Measurements from ENCODE around the gene HSD11B2. TPM values are rescaled to one million over a fixed set of nuclear protein-coding genes. Genes with fewer than 3 reads are reported as not detected.
A peak's percentile ranks its signal among the peaks of the same experiment; 100 is the strongest.
"Not testable (repeated sequence)": the region's sequence is repeated elsewhere in the genome, so short reads cannot be mapped to it uniquely, and the experiment has no call there.

The HSD11B2 gene
- total RNA-seq, 1 donor from 2014 or later, result 3.6 TPM

DNA sequence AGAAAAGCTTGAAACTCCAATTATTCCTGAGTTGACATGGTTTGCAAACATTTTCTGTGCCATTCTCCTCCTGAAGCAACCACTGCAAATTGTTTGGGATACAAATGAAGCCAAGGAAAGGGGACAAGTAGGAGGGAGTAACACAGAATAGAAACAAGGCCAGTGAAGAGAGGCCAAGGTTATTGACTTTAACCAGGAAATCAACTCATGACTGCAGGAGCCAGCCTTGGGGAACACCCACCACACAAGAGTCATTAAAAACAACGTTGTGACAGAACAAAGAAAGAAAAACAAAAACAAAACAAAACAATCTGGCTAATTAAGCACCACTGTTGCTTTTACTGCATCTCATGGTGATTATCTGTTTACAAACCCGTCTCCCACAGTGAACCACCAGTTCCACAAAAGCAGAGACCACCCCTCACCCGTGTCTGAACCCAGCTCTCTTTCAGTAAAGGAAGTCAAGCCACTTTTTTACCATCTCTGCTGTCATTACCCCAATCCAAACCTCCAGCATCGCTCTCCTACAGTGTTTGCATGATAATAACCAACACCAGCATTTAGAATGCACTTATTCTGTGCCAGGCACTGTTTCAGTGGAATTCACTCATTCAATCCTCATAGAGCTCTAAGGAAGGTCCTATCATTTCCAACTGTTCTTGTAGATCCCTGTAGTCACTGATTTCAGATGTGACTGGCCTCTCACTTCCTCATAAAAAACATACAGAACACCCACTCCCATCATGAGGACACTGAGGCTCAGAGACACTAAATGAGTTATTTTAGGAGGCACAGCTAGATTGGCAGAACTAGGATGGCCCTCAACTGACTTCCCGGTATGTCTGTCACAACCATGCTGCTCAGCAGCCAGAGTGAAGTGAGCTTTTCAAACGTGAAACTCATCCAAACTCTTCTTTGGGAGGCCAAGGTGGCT, 16.7 kb upstream of the HSD11B2 start:
- peaks cover 10% of the 10 kb centered on the region for H3K4me1 Mint-ChIP-seq (ENCODE audit: low read depth)
- H3K27ac Mint-ChIP-seq, result no peak overlapping the region
- H3K27me3 Mint-ChIP-seq (ENCODE audit: insufficient read depth), result peaks cover 39% of the 10 kb centered on the region
- peak overlapping the region; percentile 12 for H3K4me3 Mint-ChIP-seq
- intact Hi-C loops (cut with micrococcal nuclease), result no loop called here
- no peaks in the 10 kb centered on the region for H3K9me3 Mint-ChIP-seq
- H3K36me3 Mint-ChIP-seq (ENCODE audit: low read depth), result peaks cover 2% of the 10 kb centered on the region
- DNase-seq (ENCODE audit: low spot score), result no peak

DNA sequence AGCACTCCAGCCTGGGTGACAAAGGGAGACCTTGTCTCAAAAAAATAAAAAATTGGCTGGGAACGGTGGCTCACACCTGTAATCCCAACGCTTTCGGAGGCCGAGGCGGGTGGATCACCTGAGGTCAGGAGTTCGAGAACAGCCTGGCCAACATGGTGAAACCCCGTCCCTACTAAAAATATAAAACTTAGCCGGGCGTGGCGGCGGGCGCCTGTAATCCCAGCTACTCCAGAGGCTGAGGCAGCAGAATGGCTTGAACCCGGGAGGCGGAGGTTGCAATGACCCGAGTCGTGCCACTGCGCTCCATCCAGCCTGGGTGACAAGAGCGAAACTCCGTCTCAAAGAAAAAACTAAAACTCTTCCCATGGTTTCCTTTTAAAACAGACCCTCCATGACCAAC, 15.5 kb upstream of the HSD11B2 start:
- peaks cover 44% of the 10 kb centered on the region for H3K27me3 Mint-ChIP-seq (ENCODE audit: insufficient read depth)
- peaks cover 10% of the 10 kb centered on the region for H3K4me1 Mint-ChIP-seq (ENCODE audit: low read depth)
- peak overlapping the region; percentile 71 for H3K4me3 Mint-ChIP-seq
- H3K9me3 Mint-ChIP-seq; H3K36me3 Mint-ChIP-seq (ENCODE audit: low read depth); H3K27ac Mint-ChIP-seq; DNase-seq (ENCODE audit: low spot score): not testable (repeated sequence)
- intact Hi-C loops (cut with micrococcal nuclease), result loop anchor here (5.0 kb wide), 2 partner anchors 138 to 463 kb away; partner anchors contain the start of gene PLEKHG4

DNA sequence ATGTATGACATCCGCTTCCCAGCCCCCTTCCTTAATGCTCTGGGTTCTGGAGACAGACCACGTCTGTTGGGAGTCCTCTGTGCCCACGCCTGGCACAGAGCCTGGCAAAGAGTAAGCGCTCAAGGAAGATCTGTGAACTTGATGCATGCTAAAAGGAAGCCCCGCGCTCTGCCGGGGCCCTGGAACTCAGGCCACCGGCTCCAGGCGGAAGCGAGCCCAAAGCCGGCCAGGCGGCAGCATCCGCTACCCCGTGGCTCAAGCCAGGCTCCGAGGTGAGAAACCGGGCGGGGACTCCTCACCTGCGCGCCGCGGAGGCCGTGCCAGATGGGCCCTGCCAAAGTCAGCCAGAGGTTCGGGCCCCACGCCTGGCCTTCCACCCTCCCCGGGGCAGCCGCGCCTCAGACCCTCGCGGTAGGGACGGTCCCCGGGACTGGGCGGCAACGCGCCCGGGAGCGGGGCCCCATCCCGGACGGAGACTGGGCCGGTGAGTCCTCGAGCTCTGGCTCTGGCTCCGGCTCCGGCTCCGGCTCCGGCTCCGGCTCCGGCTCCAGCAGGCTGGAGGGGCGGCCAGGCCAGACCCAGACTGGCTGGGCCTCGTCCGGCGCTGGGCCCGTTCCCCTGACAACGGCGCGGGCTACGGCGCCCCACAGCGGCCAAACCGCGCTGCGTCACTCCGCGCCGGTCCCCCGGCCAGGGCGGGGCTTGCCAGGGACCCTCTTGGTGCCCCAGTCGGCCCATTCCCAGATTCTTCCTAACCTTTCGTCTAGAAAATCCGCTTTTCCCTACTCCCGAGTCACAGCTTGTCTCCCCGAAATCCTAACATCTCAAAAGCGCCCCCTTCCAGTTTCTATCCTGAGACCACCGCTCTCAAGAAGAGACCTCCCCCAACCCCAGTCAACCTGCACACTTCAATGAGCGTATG, 14.8 kb upstream of the HSD11B2 start, which contains the start of gene ZDHHC1:
ZDHHC1 (minus strand) TSS at position 606 of the 922 bp plus-strand sequence. CDS start 8,702 bp downstream, outside the sequence.
- H3K36me3 Mint-ChIP-seq (ENCODE audit: low read depth), result peaks cover 2% of the 10 kb centered on the region
- H3K27me3 Mint-ChIP-seq (ENCODE audit: insufficient read depth), result peaks cover 44% of the 10 kb centered on the region
- peak within 1 kb of the TSS; percentile 50 for H3K27ac Mint-ChIP-seq
- intact Hi-C loops (cut with micrococcal nuclease), result loop anchor here (2.0 to 5.0 kb wide), 3 partner anchors 139 to 464 kb away; partner anchors contain the start of gene PLEKHG4
- peaks cover 10% of the 10 kb centered on the region for H3K4me1 Mint-ChIP-seq (ENCODE audit: low read depth)
- no peaks in the 10 kb centered on the region for H3K9me3 Mint-ChIP-seq
- DNase-seq (ENCODE audit: low spot score), result peak; percentile 34
- H3K4me3 Mint-ChIP-seq, result peak within 1 kb of the TSS; percentile 84

DNA sequence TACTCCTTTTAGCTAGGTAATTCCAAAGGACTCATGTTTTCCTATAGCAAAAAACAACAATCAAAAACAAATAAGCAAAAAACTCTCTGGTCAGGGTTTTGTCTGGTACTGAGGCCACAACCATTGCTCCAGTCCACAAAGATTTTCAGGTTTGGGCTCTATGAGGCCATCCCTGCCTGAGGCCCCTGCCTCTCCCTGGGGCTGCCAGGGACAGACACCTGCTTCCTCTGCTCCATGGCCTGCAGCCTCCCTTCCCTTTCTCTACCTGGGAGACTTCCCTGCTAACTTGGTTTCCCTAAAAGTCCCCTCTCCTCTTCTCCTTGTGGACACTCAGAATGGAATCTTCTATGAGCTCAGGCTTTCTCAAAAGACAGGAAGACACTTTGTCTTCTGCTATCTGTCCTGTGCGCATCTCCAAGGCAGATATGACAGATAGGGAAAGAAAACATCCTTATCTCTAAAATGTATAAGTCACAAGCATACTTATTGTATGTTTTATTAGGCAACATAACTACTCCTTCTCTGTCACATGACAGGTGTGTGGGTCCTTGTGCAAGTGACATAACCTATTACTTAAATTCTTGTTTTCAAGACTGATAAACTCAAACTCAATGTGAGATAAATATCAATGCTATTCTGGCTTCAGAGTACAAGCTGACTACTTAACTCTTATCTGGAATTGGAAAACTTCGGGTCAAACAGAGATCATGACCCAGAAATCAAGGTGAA, 13.4 kb upstream of the HSD11B2 start:
- Mint-ChIP-seq H3K9me3 (no peaks in the 10 kb centered on the region), H3K4me1 (ENCODE audit: low read depth) (peaks cover 10% of the 10 kb centered on the region), H3K36me3 (ENCODE audit: low read depth) (peaks cover 2% of the 10 kb centered on the region), H3K4me3 (no peak overlapping the region), H3K27ac (no peak overlapping the region), H3K27me3 (ENCODE audit: insufficient read depth) (peaks cover 40% of the 10 kb centered on the region)
- DNase-seq (ENCODE audit: low spot score), result no peak
- intact Hi-C loops (cut with micrococcal nuclease), result loop anchor here (2.0 to 5.0 kb wide), 3 partner anchors 140 to 465 kb away; partner anchors contain the start of gene PLEKHG4

DNA sequence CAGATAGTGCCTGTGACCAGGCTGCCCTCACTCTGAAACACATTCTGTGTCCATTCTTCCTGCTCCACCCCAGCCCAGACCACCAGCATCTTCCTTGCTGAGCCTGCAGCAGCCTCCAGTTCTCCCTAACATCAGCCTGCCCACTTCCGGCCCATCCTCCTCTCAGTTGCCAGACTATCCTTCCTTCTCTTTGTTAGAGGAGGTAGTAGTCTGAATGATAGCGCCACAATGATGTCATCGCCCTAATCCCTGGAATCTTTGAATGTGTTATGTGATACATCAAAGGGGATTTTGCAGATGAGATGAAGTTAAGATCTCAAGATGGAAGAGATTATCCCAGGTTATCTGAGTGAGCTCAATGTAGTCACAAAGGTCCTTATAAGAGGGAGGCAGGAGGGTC, 11.4 kb upstream of the HSD11B2 start:
- H3K36me3 Mint-ChIP-seq (ENCODE audit: low read depth), result peaks cover 2% of the 10 kb centered on the region
- intact Hi-C loops (cut with micrococcal nuclease), result loop anchor here (5.0 kb wide), 2 partner anchors 142 to 467 kb away; partner anchors contain the start of gene PLEKHG4
- no peak for DNase-seq (ENCODE audit: low spot score)
- peaks cover 10% of the 10 kb centered on the region for H3K4me1 Mint-ChIP-seq (ENCODE audit: low read depth)
- H3K27me3 Mint-ChIP-seq (ENCODE audit: insufficient read depth), result peaks cover 41% of the 10 kb centered on the region
- no peaks in the 10 kb centered on the region for H3K9me3 Mint-ChIP-seq
- H3K4me3 Mint-ChIP-seq, result no peak overlapping the region
- H3K27ac Mint-ChIP-seq, result no peak overlapping the region

DNA sequence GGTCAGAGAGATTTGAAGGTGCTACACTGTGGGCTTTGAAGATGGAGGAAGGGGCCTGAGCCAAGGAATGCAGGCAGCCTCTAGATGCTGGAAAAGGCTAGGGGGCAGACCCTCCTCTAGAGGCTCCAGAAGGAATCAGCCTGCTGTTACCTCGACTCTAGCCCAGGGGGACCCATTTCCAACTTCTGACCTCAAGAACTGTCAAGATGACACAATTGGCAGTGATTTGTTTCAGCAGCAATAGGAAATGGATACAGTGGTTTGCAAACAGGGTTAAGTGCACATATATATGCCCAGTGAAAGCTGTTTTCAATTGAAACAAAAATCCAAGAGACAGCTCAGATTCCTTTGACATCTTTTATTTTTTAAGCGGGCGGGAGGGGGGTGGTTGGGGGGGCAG, 11.0 kb upstream of the HSD11B2 start:
- H3K9me3 Mint-ChIP-seq, result no peaks in the 10 kb centered on the region
- peaks cover 2% of the 10 kb centered on the region for H3K36me3 Mint-ChIP-seq (ENCODE audit: low read depth)
- peaks cover 41% of the 10 kb centered on the region for H3K27me3 Mint-ChIP-seq (ENCODE audit: insufficient read depth)
- no peak for DNase-seq (ENCODE audit: low spot score)
- peaks cover 10% of the 10 kb centered on the region for H3K4me1 Mint-ChIP-seq (ENCODE audit: low read depth)
- H3K27ac Mint-ChIP-seq, result no peak overlapping the region
- H3K4me3 Mint-ChIP-seq, result no peak overlapping the region
- intact Hi-C loops (cut with micrococcal nuclease), result loop anchor here (5.0 kb wide), 2 partner anchors 143 to 468 kb away; partner anchors contain the start of gene PLEKHG4

DNA sequence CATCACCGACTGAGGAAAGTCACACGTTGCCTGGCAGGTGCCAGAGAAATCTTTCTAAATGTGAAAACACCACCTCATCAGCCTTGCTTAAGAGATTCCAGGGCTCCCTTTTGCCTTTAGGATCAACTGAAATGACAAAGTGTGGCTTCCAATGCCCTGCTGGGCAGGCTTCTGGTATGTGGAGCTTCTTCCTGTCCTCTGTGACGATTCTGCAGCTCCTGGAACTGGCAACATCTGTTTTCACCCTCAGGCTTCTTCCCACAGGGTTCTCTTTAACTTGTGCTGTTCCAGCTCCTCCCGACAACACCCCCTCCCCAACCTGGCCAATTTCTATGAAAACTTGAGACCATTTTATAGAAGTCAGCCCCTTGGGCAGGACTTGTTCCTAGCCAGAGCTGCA, 9.9 kb upstream of the HSD11B2 start:
- no peak for DNase-seq (ENCODE audit: low spot score)
- Mint-ChIP-seq H3K4me1 (ENCODE audit: low read depth) (peaks cover 5% of the 10 kb centered on the region), H3K9me3 (no peaks in the 10 kb centered on the region), H3K36me3 (ENCODE audit: low read depth) (no peaks in the 10 kb centered on the region), H3K27ac (no peak overlapping the region), H3K27me3 (ENCODE audit: insufficient read depth) (peaks cover 39% of the 10 kb centered on the region), H3K4me3 (no peak overlapping the region)
- intact Hi-C loops (cut with micrococcal nuclease), result no loop called here

DNA sequence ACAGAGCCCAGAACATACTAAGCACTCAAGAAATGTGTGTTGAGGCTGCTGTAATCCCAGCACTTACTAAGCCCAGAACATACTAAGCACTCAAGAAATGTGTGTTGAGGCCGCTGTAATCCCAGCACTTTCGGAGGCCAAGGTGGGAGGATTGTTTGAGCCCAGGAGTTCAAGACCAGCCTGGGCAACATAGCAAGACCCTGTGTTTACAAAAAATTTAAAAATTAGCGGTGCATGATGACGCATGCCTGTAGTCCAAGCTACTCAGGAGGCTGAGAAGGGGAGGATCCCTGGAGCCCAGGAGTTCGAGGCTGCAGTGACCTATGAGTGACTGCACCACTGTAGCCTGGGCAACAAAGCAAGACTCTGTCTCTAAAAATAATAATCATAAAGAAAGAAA, 7.9 kb upstream of the HSD11B2 start:
- Mint-ChIP-seq H3K4me1 (ENCODE audit: low read depth) (no peaks in the 10 kb centered on the region), H3K9me3 (no peaks in the 10 kb centered on the region), H3K27me3 (ENCODE audit: insufficient read depth) (peaks cover 34% of the 10 kb centered on the region), H3K4me3 (no peak overlapping the region), H3K27ac (no peak overlapping the region), H3K36me3 (ENCODE audit: low read depth) (no peaks in the 10 kb centered on the region)
- intact Hi-C loops (cut with micrococcal nuclease), result no loop called here
- DNase-seq (ENCODE audit: low spot score), result no peak

DNA sequence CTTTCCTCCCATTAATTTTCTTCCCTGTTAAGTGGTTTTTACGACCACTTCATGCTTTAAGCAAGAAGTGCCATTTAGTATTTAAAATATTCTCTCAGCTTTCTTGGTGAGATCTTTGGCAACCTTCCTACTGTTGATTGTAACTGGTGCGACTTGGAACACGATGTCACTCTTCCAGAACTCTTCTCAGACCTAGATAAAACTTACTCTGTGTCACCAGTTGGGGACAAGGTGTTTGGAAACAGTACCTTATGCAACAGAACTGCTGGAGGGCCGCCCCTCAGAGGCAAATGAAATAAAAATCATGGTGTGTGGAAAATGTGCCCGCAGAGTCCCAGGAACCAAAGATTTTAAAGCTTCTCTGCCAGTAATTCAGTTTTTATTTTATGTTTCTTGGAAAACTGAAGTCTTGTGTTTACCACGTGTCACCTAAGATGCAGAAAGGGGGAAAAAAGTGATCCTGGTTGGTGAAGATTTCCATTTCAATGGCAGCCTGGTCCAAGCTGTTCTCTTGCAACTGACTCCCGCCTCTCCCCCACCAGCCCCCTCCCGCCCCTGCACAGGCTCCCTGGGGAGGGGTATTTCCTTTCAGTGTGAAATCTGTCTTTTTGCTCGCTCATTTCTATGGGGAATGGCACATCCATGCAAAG, 7.2 kb upstream of the HSD11B2 start:
- Mint-ChIP-seq H3K9me3 (no peaks in the 10 kb centered on the region), H3K27me3 (ENCODE audit: insufficient read depth) (peaks cover 35% of the 10 kb centered on the region), H3K36me3 (ENCODE audit: low read depth) (no peaks in the 10 kb centered on the region), H3K4me1 (ENCODE audit: low read depth) (no peaks in the 10 kb centered on the region), H3K4me3 (no peak overlapping the region), H3K27ac (no peak overlapping the region)
- no peak for DNase-seq (ENCODE audit: low spot score)
- intact Hi-C loops (cut with micrococcal nuclease), result no loop called here

DNA sequence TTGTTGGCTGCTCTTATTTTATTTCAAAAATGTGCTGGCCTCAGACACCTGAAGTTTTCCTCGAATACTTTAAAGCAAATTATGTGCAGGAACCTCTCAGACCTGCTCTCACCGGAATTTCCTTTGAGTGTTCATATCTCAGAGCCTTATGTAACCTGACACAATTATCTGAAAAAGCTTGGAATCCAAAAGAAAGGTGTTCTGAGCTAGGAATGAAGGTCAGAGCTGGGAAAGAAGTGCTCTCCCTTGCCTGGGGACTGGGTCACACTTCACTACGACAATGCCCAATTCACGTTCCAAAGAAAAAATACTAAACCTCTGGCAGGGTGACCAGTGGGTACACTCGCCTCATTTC, 6.7 kb upstream of the HSD11B2 start:
- Mint-ChIP-seq H3K4me3 (no peak overlapping the region), H3K4me1 (ENCODE audit: low read depth) (no peaks in the 10 kb centered on the region), H3K27me3 (ENCODE audit: insufficient read depth) (peaks cover 39% of the 10 kb centered on the region), H3K27ac (no peak overlapping the region), H3K9me3 (no peaks in the 10 kb centered on the region), H3K36me3 (ENCODE audit: low read depth) (no peaks in the 10 kb centered on the region)
- intact Hi-C loops (cut with micrococcal nuclease), result no loop called here
- DNase-seq (ENCODE audit: low spot score), result no peak

DNA sequence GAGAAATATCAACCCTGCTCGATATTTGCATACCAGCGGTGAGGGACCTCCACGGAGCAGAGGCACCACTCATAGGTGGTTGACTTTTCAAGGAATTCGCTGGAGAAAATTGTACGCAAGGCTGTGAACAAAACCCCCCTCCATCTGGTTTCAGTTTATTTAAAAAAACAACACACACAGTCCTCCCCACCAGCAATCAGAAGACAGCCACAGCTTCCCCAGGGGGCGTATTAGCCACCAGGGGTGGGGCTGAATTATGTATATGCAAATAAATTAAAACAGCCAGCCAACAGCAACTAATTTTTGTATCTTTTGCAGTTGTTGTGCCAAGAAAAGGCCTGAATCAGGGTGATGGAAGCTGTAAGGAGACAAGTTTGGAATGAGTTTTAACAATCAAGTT, 5.9 kb upstream of the HSD11B2 start:
- Mint-ChIP-seq H3K4me1 (ENCODE audit: low read depth) (no peaks in the 10 kb centered on the region), H3K27ac (no peak overlapping the region), H3K4me3 (no peak overlapping the region), H3K36me3 (ENCODE audit: low read depth) (no peaks in the 10 kb centered on the region), H3K27me3 (ENCODE audit: insufficient read depth) (peaks cover 40% of the 10 kb centered on the region), H3K9me3 (no peaks in the 10 kb centered on the region)
- intact Hi-C loops (cut with micrococcal nuclease), result no loop called here
- DNase-seq (ENCODE audit: low spot score), result no peak

DNA sequence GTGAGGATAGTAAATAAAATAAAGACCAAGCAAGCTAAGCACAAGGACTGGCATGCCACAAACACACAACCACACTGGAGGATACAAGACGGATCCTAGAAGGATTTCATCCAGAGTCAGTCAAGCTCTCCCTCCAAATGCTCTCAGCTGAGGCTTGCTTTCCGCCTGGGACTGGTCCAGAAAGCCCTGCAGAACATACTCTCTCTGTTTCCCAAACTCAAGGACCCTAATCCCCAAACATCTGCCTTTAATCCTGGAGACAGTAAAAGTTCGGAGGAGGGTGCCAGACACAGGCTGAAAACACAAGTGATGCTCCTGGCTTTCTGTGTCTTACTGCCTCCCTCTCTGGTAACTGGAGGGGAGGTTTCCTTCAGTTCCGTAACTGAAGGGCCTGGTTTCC, 5.3 kb upstream of the HSD11B2 start:
- Mint-ChIP-seq H3K36me3 (ENCODE audit: low read depth) (no peaks in the 10 kb centered on the region), H3K4me1 (ENCODE audit: low read depth) (peaks cover 4% of the 10 kb centered on the region), H3K4me3 (no peak overlapping the region), H3K27ac (no peak overlapping the region), H3K9me3 (no peaks in the 10 kb centered on the region), H3K27me3 (ENCODE audit: insufficient read depth) (peaks cover 44% of the 10 kb centered on the region)
- intact Hi-C loops (cut with micrococcal nuclease), result no loop called here
- DNase-seq (ENCODE audit: low spot score), result no peak

Measured in activated T-helper 1 cell treated with anti-CD3 and anti-CD28 coated beads, Interleukin-12 subunit alpha, Interleukin-12 subunit beta, Interleukin-2, Interleukin-4 antibody, amounts not matched to agents 30 ng/mL and 10 ng/mL and 1 ng/mL, durations not matched to agents 14 hours and 24 hours and 36 hours (primary cell).